Thyroid gland (tissue), 4 donors: Measurements from ENCODE around the gene DPH7.

ENCODE experiments used
- POLR2A ChIP-seq, 2 donors: fragments of 450-650 bp; IDR thresholded peaks; one replicate each; pipeline ENCODE4 v1.6.1; 2017; ENCODE audit warnings: antibody characterized with exemption in 2 of 2, mild to moderate bottlenecking in 2 of 2, moderate library complexity in 1 of 2
- TF ChIP-seq, protein P1 (sequence below), 6 experiments: fragments of 200-600 bp in 3 of 6; fragments of 450-650 bp in 3 of 6; sonication (generic) in 3 of 6; IDR thresholded peaks; one replicate each; pipeline ENCODE4 v1.5.1; 2016 to 2019; ENCODE audit warnings: antibody characterized with exemption in 6 of 6, mild to moderate bottlenecking in 2 of 6, inconsistent platforms in 1 of 6, moderate library complexity in 1 of 6

DNA sequence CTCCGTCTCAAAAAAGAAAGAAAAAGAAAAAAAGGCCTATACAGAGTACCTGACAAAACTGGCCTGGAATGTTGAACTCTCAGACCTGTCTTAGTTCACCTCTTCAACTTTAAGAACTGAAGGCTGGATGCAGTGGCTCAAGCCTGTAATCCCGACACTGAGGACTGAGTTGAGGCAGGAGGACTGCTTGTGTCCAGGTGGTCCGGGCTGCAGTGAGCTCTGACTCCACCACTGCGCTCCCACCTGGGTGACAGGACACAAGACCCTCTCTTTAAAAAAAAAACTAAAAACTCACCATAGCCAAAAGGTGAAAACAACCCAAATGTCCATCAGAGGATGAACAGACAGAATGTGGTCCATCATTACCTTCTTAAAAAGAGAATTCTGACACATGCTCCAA lies 20.6 kb downstream of the DPH7 start:
- TF ChIP-seq, protein P1, sequence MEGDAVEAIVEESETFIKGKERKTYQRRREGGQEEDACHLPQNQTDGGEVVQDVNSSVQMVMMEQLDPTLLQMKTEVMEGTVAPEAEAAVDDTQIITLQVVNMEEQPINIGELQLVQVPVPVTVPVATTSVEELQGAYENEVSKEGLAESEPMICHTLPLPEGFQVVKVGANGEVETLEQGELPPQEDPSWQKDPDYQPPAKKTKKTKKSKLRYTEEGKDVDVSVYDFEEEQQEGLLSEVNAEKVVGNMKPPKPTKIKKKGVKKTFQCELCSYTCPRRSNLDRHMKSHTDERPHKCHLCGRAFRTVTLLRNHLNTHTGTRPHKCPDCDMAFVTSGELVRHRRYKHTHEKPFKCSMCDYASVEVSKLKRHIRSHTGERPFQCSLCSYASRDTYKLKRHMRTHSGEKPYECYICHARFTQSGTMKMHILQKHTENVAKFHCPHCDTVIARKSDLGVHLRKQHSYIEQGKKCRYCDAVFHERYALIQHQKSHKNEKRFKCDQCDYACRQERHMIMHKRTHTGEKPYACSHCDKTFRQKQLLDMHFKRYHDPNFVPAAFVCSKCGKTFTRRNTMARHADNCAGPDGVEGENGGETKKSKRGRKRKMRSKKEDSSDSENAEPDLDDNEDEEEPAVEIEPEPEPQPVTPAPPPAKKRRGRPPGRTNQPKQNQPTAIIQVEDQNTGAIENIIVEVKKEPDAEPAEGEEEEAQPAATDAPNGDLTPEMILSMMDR (IDR thresholded peaks at IDR 0.05): no peak
- no peak for TF ChIP-seq POLR2A (IDR thresholded peaks at IDR 0.05)
